Measurements from ENCODE around the gene FKBP6. TPM values are rescaled to one million over a fixed set of nuclear protein-coding genes. Genes with fewer than 3 reads are reported as not detected.
"Not testable (repeated sequence)": the region's sequence is repeated elsewhere in the genome, so short reads cannot be mapped to it uniquely, and the experiment has no call there.

FKBP6 gene
- total RNA-seq, 1 donor from 2014 or later: not detected

- H3K4me1 Mint-ChIP-seq: no peaks in the 10 kb centered on the region
- intact Hi-C loops (cut with micrococcal nuclease): no loop called here
- peaks cover 22% of the 10 kb centered on the region for H3K27me3 Mint-ChIP-seq
Measured at GRCh38 chr7:73376671-73377412, 48.9 kb downstream of the FKBP6 start.

GRCh38 chr7:73377413-73378200 is 49.6 kb downstream of the FKBP6 start:
- H3K9me3 Mint-ChIP-seq; DNase-seq; intact Hi-C loops (cut with micrococcal nuclease); H3K27ac Mint-ChIP-seq; H3K4me3 Mint-ChIP-seq; H3K36me3 Mint-ChIP-seq (ENCODE audit: low read depth); H3K4me1 Mint-ChIP-seq: not testable (repeated sequence)
- H3K27me3 Mint-ChIP-seq: peaks cover 22% of the 10 kb centered on the region

More at GRCh38 chr7:73376671-73377412, 48.9 kb downstream of the FKBP6 start:
- no peak overlapping the region for H3K4me3 Mint-ChIP-seq
- no peak overlapping the region for H3K27ac Mint-ChIP-seq
- no peaks in the 10 kb centered on the region for H3K36me3 Mint-ChIP-seq (ENCODE audit: low read depth)
- H3K9me3 Mint-ChIP-seq: peaks cover 3% of the 10 kb centered on the region
- no peak for DNase-seq

DNA sequence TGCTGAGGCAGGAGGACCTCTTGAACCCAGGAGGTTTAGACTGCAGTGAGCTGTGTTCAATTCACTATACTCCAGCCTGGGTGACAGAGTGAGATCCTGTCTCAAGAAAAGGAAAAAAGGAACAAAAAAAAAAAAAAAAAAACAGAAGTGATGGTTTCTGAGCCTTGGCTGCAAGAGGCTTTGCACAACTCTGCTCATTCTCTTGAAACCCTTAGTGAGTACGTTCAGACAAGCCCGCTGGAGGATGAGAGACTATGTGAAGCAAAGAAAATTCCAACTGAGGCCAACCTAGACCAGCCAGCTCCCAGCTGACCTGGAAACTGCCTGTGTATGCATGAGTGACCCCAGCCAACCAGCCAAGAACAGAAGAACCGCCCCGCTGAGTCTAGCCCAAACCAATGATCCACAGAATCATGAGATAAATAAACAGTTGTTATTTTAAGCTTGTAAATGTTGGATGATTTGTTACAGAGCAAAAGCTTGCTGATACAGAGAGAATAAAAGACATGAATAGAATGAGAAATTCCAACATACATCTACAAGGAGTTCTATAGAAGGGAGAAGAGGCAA is 55.1 kb downstream of the FKBP6 start:
- no peaks in the 10 kb centered on the region for H3K4me1 Mint-ChIP-seq
- peaks cover 11% of the 10 kb centered on the region for H3K9me3 Mint-ChIP-seq
- no peaks in the 10 kb centered on the region for H3K36me3 Mint-ChIP-seq (ENCODE audit: low read depth)
- intact Hi-C loops (cut with micrococcal nuclease): no loop called here
- DNase-seq: no peak
- no peak overlapping the region for H3K27ac Mint-ChIP-seq
- peaks cover 6% of the 10 kb centered on the region for H3K27me3 Mint-ChIP-seq
- no peak overlapping the region for H3K4me3 Mint-ChIP-seq

GRCh38 chr7:73387221-73387828 is 59.4 kb downstream of the FKBP6 start:
- H3K27ac Mint-ChIP-seq: no peak overlapping the region
- H3K27me3 Mint-ChIP-seq: no peaks in the 10 kb centered on the region
- intact Hi-C loops (cut with micrococcal nuclease): no loop called here
- peaks cover 17% of the 10 kb centered on the region for H3K9me3 Mint-ChIP-seq
- DNase-seq: no peak
- no peaks in the 10 kb centered on the region for H3K36me3 Mint-ChIP-seq (ENCODE audit: low read depth)
- H3K4me3 Mint-ChIP-seq: no peak overlapping the region
- H3K4me1 Mint-ChIP-seq: no peaks in the 10 kb centered on the region

DNA sequence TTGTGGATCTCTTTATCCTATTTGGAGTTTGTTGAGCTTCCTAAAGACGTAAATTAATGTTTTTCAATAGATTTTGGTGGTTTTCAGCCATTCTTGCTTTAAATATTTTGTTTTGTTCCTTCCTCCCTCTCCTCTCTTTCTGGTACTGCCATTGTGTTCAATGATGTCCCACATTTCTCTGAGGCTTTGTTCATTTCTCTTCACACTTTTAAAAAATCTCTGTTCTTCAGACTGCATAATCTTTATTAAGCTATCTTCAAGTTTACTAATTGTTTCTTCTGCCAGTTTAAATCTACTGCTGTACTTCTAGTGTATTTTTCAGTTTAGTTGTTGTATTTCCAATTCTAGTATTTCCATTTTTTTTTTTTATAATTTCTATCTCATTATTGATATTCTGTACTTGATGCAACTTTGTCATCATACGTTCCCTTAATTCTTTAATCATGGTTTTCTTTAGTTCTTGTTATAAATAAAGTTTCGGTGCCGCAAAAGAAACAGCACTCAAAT is 60.0 kb downstream of the FKBP6 start:
- no peak for DNase-seq
- H3K4me1 Mint-ChIP-seq: no peaks in the 10 kb centered on the region
- H3K27ac Mint-ChIP-seq: no peak overlapping the region
- intact Hi-C loops (cut with micrococcal nuclease): no loop called here
- H3K27me3 Mint-ChIP-seq: no peaks in the 10 kb centered on the region
- H3K36me3 Mint-ChIP-seq (ENCODE audit: low read depth): no peaks in the 10 kb centered on the region
- no peak overlapping the region for H3K4me3 Mint-ChIP-seq
- peaks cover 17% of the 10 kb centered on the region for H3K9me3 Mint-ChIP-seq

DNA sequence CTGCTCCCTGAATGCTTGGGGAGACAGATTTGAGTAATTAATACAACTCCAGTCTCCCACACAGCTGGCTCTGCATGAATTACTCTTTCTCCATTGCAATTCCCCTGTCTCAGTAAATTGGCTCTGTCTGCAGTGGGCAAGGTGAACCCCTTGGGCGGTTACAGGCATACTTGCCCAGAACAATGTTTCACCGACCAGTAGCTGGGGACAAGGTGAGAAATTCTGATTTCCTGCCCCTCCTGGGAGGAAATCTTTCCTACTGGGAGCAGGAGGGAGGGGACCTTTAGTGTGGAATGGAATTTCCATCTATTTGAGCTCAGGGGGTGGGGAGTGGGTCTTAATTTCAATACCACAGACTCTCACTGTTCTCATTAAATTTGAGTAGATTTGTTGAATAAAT is 63.4 kb downstream of the FKBP6 start:
- H3K4me3 Mint-ChIP-seq: no peak overlapping the region
- no peaks in the 10 kb centered on the region for H3K4me1 Mint-ChIP-seq
- intact Hi-C loops (cut with micrococcal nuclease): no loop called here
- no peak for DNase-seq
- no peaks in the 10 kb centered on the region for H3K36me3 Mint-ChIP-seq (ENCODE audit: low read depth)
- H3K9me3 Mint-ChIP-seq: peaks cover 9% of the 10 kb centered on the region
- no peak overlapping the region for H3K27ac Mint-ChIP-seq
- no peaks in the 10 kb centered on the region for H3K27me3 Mint-ChIP-seq

DNA sequence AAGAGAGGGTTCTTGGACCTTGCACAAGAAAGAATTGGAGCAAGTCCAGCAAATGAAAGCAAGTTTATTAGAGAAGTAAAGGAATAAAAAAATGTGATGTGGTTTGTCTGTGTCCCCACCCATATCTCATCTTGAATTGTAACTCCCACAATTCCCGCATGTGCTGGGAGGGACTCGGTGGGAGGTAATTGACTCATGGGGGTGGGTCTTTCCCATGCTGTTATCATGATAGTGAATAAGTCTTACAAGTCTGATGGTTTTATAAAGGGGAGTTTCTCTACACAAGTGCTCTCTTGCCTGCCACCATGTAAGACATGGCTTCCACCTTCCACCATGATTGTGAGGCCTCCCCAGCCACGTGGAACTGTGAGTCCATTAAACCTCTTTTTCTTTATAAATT is 66.5 kb downstream of the FKBP6 start:
- no peaks in the 10 kb centered on the region for H3K4me1 Mint-ChIP-seq
- H3K9me3 Mint-ChIP-seq: peaks cover 4% of the 10 kb centered on the region
- no peak overlapping the region for H3K27ac Mint-ChIP-seq
- no peak overlapping the region for H3K4me3 Mint-ChIP-seq
- no peaks in the 10 kb centered on the region for H3K36me3 Mint-ChIP-seq (ENCODE audit: low read depth)
- DNase-seq: no peak
- H3K27me3 Mint-ChIP-seq: peaks cover 3% of the 10 kb centered on the region
- intact Hi-C loops (cut with micrococcal nuclease): no loop called here

GRCh38 chr7:73395538-73396503 is 67.9 kb downstream of the FKBP6 start:
- peaks cover 3% of the 10 kb centered on the region for H3K27me3 Mint-ChIP-seq
- no peaks in the 10 kb centered on the region for H3K4me1 Mint-ChIP-seq
- H3K9me3 Mint-ChIP-seq: peaks cover 4% of the 10 kb centered on the region
- DNase-seq: no peak
- no peak overlapping the region for H3K4me3 Mint-ChIP-seq
- no peak overlapping the region for H3K27ac Mint-ChIP-seq
- H3K36me3 Mint-ChIP-seq (ENCODE audit: low read depth): no peaks in the 10 kb centered on the region
- intact Hi-C loops (cut with micrococcal nuclease): no loop called here

- no peaks in the 10 kb centered on the region for H3K4me1 Mint-ChIP-seq
- intact Hi-C loops (cut with micrococcal nuclease): no loop called here
- no peak overlapping the region for H3K4me3 Mint-ChIP-seq
- H3K27me3 Mint-ChIP-seq: peaks cover 3% of the 10 kb centered on the region
- H3K27ac Mint-ChIP-seq: no peak overlapping the region
- no peaks in the 10 kb centered on the region for H3K9me3 Mint-ChIP-seq
- no peak for DNase-seq
- H3K36me3 Mint-ChIP-seq (ENCODE audit: low read depth): no peaks in the 10 kb centered on the region
Measured at GRCh38 chr7:73397521-73398281, 69.7 kb downstream of the FKBP6 start.

- peak; percentile 82 for DNase-seq
- H3K27me3 Mint-ChIP-seq; H3K4me1 Mint-ChIP-seq; H3K4me3 Mint-ChIP-seq; intact Hi-C loops (cut with micrococcal nuclease); H3K27ac Mint-ChIP-seq; H3K36me3 Mint-ChIP-seq (ENCODE audit: low read depth); H3K9me3 Mint-ChIP-seq: not testable (repeated sequence)
Measured at GRCh38 chr7:73399185-73400050, 71.5 kb downstream of the FKBP6 start.

GRCh38 chr7:73404860-73405259 is 76.9 kb downstream of the FKBP6 start:
- intact Hi-C loops (cut with micrococcal nuclease); H3K36me3 Mint-ChIP-seq (ENCODE audit: low read depth); H3K27me3 Mint-ChIP-seq; H3K4me1 Mint-ChIP-seq; H3K27ac Mint-ChIP-seq; DNase-seq; H3K9me3 Mint-ChIP-seq; H3K4me3 Mint-ChIP-seq: not testable (repeated sequence)

All from activated CD4-positive, alpha-beta T cell treated with anti-CD3 and anti-CD28 coated beads, Interleukin-2, amount 10 ng/mL, durations not matched to agents 24 days and 14 days (primary cell).